Esophagus squamous epithelium (tissue), 5 donors: ENCODE measurements around the gene DARS2. TPM values are rescaled to one million over a fixed set of nuclear protein-coding genes. Genes with fewer than 3 reads are reported as not detected.
A peak's percentile ranks its signal among the peaks of the same experiment; 100 is the strongest.

Experiments
- DNase-seq: peaks from one replicate; lab custom pipeline; 2025; lab: John Stamatoyannopoulos, UW
- H3K27ac ChIP-seq, 4 donors: fragments of 200-600 bp; sonication (generic); one replicate each; pipeline ENCODE4 v1.5.1; 2016 to 2019; ENCODE audit warnings: mild to moderate bottlenecking in 1 of 4
- H3K27me3 ChIP-seq, 4 donors: fragments of 200-600 bp; sonication (generic); 1 replicate in 3 of 4; 2 replicates in 1 of 4; pipeline versions ENCODE4 v1.5.1 to v1.6.0; 2017 to 2021; ENCODE audit warnings: antibody characterized with exemption in 1 of 4
- H3K36me3 ChIP-seq, 3 donors: fragments of 200-600 bp; sonication (generic); one replicate each; pipeline ENCODE4 v1.5.1; 2016 to 2019
- H3K4me1 ChIP-seq, 3 donors: fragments of 200-600 bp; sonication (generic); one replicate each; pipeline ENCODE4 v1.5.1; 2017 to 2019
- H3K4me3 ChIP-seq, 4 donors: fragments of 200-600 bp; sonication (generic); 1 replicate in 3 of 4; 2 replicates in 1 of 4; pipeline ENCODE4 v1.5.1; 2016 to 2019; ENCODE audit warnings: mild to moderate bottlenecking in 2 of 4, moderate library complexity in 1 of 4
- H3K9me3 ChIP-seq, 3 donors: fragments of 200-600 bp; sonication (generic); one replicate each; pipeline ENCODE4 v1.5.1; 2016 to 2019
- POLR2A ChIP-seq, 4 donors: fragments of 450-650 bp; IDR thresholded peaks; one replicate each; pipeline ENCODE4 v1.6.1; 2017; ENCODE audit warnings: antibody characterized with exemption in 4 of 4, mild to moderate bottlenecking in 4 of 4, moderate library complexity in 3 of 4
- WGBS, 2 donors: methylation state at CpG; one replicate each; pipeline ENCODE4 v1.1.5; 2018; 5-methylcytosine and 5-hydroxymethylcytosine counted together
- intact Hi-C: fragments of 100-400 bp; cut with DNase I; formaldehyde crosslinking; loops from one replicate; pipeline ENCODE4 v1.15.0; 2022
- total RNA-seq, 4 donors: library from RNA; depleted of rRNA; stranded (reverse); fragments of >200 nt; gene quantifications; one replicate each; pipeline ENCODE4 v1.1.0, GENCODE V29; 2016
- TF ChIP-seq, protein P1 (sequence below), 6 experiments: fragments of 450-650 bp in 4 of 6; fragments of 200-600 bp in 2 of 6; sonication (generic) in 2 of 6; IDR thresholded peaks; one replicate each; pipeline ENCODE4 v1.5.1; 2016 to 2019; ENCODE audit warnings: antibody characterized with exemption in 6 of 6, mild to moderate bottlenecking in 4 of 6, moderate library complexity in 4 of 6
- donor health status: DM: yes; HTN: yes; CAD: no.

DARS2 gene, protein sequence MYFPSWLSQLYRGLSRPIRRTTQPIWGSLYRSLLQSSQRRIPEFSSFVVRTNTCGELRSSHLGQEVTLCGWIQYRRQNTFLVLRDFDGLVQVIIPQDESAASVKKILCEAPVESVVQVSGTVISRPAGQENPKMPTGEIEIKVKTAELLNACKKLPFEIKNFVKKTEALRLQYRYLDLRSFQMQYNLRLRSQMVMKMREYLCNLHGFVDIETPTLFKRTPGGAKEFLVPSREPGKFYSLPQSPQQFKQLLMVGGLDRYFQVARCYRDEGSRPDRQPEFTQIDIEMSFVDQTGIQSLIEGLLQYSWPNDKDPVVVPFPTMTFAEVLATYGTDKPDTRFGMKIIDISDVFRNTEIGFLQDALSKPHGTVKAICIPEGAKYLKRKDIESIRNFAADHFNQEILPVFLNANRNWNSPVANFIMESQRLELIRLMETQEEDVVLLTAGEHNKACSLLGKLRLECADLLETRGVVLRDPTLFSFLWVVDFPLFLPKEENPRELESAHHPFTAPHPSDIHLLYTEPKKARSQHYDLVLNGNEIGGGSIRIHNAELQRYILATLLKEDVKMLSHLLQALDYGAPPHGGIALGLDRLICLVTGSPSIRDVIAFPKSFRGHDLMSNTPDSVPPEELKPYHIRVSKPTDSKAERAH
- total RNA-seq: 10 to 100 TPM in 2 of 4 donors, 1 to 10 TPM in 2; 6.6 to 14.7 (median 9.9) TPM

DNA sequence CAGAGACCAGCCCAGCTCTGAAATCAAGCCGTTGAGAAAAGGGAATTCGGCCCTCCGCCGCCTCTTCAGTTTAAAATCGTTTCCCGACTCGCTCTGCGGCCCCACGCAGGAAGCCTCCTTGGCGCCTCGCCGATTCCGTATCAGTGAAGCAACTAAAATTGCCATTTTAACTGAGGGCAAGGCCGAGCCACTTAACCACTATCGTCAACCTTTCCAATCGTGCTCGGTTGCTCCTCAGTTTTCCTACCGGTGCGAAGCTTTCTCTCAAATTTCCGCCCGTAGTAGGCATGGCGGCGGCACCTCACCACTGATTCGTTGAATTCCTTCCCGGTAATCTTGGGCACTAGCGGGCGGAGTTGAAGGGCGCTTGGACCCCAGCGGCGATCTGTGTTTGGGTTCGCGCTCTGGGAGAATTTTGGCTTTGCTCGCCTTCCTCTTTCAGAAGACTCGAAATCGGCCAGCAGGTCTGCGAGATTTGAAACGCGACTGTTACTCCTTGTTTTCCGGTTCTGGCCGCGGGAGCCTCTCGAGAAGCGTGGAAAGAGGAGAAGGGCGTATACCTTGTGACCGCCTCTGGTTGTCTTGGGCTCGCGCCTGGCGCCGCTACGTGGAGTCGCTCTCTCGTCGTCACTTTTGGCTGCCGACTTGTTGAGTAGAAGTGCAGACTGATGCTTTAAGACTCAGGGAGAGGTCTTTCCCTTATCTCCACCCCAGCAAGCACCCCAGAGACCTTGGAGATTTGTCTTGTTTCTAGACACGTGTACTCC, at the start of gene DARS2, which contains the start of gene CENPL:
Gene DARS2, plus strand, starts transcription at position 359 of the 767 bp plus-strand sequence. CDS start 557 bp downstream, outside the sequence.
Gene CENPL, minus strand, starts transcription at position 569 of the 767 bp plus-strand sequence. CDS start 13,584 bp downstream, outside the sequence.
- Histone ChIP-seq H3K9me3 (no peaks in the 10 kb centered on the region), H3K4me1 (peaks cover 5 to 29% (median 5%) of the 10 kb centered on the region in 3 donors)
- 0 to 1% methylated on average over 32 to 45 of the region's 55 CpGs for WGBS, 2 donors

DNA sequence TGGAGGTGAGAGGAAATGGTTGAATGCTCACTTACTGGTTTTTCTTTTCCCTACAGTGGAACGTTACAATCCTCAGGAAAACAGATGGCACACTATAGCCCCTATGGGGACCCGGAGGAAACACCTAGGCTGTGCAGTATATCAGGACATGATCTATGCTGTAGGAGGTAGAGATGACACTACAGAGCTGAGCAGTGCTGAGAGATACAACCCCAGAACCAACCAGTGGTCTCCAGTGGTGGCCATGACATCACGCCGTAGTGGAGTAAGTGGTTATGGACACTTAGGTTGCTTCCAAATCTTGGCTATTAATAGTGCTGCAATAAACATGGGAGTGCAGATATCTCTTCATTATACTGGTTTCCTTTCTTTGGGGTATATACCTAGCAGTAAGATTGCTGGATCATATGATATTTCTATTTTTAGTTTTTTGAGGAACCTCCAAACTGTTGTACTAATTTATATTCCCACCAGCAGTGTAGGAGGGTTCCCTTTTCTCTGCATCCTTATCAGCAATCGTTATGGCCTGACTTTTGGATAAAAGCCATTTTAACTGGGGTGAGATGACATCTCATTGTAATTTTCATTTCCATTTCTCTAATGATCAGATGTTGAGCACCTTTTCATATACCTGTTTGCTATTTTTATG, 48.8 kb upstream of the DARS2 start:
- Histone ChIP-seq H3K27ac (no peak overlapping the region), H3K27me3 (no peaks in the 10 kb centered on the region), H3K36me3 (peaks cover 0 to 73% (median 31%) of the 10 kb centered on the region in 3 donors), H3K4me3 (no peak overlapping the region), H3K4me1 (no peaks in the 10 kb centered on the region), H3K9me3 (no peaks in the 10 kb centered on the region)
- intact Hi-C loops: no loop called here
- TF ChIP-seq, protein P1, sequence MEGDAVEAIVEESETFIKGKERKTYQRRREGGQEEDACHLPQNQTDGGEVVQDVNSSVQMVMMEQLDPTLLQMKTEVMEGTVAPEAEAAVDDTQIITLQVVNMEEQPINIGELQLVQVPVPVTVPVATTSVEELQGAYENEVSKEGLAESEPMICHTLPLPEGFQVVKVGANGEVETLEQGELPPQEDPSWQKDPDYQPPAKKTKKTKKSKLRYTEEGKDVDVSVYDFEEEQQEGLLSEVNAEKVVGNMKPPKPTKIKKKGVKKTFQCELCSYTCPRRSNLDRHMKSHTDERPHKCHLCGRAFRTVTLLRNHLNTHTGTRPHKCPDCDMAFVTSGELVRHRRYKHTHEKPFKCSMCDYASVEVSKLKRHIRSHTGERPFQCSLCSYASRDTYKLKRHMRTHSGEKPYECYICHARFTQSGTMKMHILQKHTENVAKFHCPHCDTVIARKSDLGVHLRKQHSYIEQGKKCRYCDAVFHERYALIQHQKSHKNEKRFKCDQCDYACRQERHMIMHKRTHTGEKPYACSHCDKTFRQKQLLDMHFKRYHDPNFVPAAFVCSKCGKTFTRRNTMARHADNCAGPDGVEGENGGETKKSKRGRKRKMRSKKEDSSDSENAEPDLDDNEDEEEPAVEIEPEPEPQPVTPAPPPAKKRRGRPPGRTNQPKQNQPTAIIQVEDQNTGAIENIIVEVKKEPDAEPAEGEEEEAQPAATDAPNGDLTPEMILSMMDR (IDR thresholded peaks at IDR 0.05): no peak
- TF ChIP-seq POLR2A (IDR thresholded peaks at IDR 0.05): no peak
- no peak for DNase-seq
- 89 to 91% methylated on average over 5 of the region's 5 CpGs for WGBS, 2 donors

More for the DNA sequence above, at the start of gene DARS2, which contains the start of gene CENPL:
- no peaks in the 10 kb centered on the region for H3K27me3 ChIP-seq
- H3K4me3 ChIP-seq: peak within 1 kb of the TSS; percentile 54 to 72 (median 69)
- TF ChIP-seq POLR2A (IDR thresholded peaks at IDR 0.05): peak in 3 of 4 donors; percentile 38 to 50 (median 48)
- TF ChIP-seq, protein P1 (IDR thresholded peaks at IDR 0.05): peak in 2 of 6 experiments; percentile 9
- DNase-seq: peak; percentile 77
- peaks cover 0 to 6% (median 0%) of the 10 kb centered on the region in 3 donors for H3K36me3 ChIP-seq
- intact Hi-C loops: loop anchor here (10.0 kb wide), 1 partner anchor 410 kb away; no protein-coding TSS in a partner anchor
- peak within 1 kb of the TSS; percentile 87 to 94 (median 92) for H3K27ac ChIP-seq

DNA sequence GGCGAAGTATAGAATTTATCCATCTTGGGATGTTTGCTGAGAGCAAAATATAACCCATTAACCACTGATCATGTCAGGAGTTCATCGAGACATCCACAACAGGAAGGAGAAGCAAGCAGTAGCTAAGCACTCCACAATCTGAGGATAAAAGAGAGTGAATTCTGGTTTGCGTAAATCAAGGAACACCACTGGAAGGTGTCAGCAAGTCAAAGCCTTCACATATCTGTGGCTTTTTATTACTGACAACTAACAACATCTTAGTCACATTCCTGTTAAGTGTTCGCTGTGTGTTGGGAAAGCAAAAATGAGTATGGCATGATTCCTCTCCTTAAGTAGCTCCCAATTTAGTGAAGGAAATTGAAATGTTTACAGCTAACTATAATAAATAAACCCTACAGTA, 44.5 kb upstream of the DARS2 start:
- no peaks in the 10 kb centered on the region for H3K4me1 ChIP-seq
- intact Hi-C loops: no loop called here
- no peak for TF ChIP-seq POLR2A (IDR thresholded peaks at IDR 0.05)
- TF ChIP-seq, protein P1 (IDR thresholded peaks at IDR 0.05): no peak
- no peak for DNase-seq
- H3K36me3 ChIP-seq: peaks cover 0 to 98% (median 39%) of the 10 kb centered on the region in 3 donors
- no peak overlapping the region for H3K4me3 ChIP-seq
- H3K27me3 ChIP-seq: no peaks in the 10 kb centered on the region
- no peaks in the 10 kb centered on the region for H3K9me3 ChIP-seq
- H3K27ac ChIP-seq: no peak overlapping the region
- 89 to 92% methylated on average over 4 of the region's 4 CpGs for WGBS, 2 donors

DNA sequence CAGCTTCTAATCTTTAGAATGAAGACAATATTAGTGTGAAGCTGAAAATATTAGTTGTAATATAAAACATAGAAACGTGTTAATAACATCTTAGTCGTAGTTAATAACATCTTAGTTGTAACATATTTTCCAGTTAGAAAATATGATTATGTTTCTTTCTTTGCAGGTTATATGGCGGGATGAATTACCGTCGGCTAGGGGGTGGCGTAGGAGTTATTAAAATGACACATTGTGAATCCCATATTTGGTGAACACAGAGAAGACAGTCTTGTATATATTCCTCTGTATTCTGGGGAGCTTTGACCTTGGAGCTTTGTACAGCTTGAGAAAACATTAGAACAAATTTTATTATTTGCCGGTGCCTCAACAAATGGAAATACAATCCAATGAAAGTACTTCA, 39.5 kb upstream of the DARS2 start:
- H3K27ac ChIP-seq: no peak overlapping the region
- no peaks in the 10 kb centered on the region for H3K27me3 ChIP-seq
- no peak overlapping the region for H3K4me3 ChIP-seq
- DNase-seq: no peak
- H3K4me1 ChIP-seq: no peaks in the 10 kb centered on the region
- intact Hi-C loops: no loop called here
- 95 to 96% methylated on average over 7 of the region's 7 CpGs for WGBS, 2 donors
- H3K36me3 ChIP-seq: peaks cover 0 to 95% (median 16%) of the 10 kb centered on the region in 3 donors
- TF ChIP-seq, protein P1 (IDR thresholded peaks at IDR 0.05): no peak
- TF ChIP-seq POLR2A (IDR thresholded peaks at IDR 0.05): no peak
- H3K9me3 ChIP-seq: no peaks in the 10 kb centered on the region
